ENCODE data around the gene MLH1. TPM values are rescaled to one million over a fixed set of nuclear protein-coding genes. Genes with fewer than 3 reads are reported as not detected.

Gene MLH1
- total RNA-seq, 1 experiment from 2014 or later, result 51.0 TPM

DNA sequence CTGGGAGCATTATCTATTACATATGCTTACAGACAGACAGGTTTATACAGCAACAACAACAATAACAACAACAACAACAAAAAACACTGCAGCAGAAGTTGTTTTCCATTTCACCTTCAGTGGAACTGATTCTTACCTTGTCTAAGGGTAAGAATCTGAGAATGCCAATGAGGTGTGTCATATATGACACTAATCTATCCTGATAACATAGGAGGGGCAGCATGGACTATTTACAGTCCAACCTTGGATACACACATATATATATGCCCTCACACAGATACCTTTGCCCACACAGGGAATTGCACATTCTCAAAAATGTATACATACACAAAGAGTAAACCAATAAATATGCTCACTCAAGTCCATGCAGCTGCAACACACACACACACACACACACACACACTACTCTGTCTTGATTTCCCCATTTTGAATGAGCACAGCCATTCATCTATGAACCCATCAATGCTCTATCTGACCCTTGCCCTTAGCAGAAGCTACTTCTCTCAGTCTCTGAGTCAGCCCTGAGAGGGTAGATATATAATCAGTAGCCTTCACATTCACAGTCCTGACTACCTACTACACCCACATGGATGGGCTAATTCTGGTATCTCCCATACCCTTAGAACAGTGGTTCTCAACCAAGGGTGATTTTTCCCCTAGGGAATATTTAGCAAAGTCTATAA, 38.7 kb upstream of the MLH1 start:
- Histone ChIP-seq H3K4me1 (peaks cover 25% of the 10 kb centered on the region), H3K36me3 (ENCODE audit: control insufficient read depth, insufficient read depth, low read length) (no peaks in the 10 kb centered on the region), H3K27me3 (replicated peaks; ENCODE audit: control insufficient read depth, insufficient read depth, low read length) (no peaks in the 10 kb centered on the region), H3K4me3 (ENCODE audit: low read depth, low read length) (no peak overlapping the region), H3K9me3 (0 out of 2 replicates have a peak, but pooled peaks cover 4% of the 10 kb centered on the region)
- BruUV-seq (replicated peaks), result no TSS peak
- no peak for DNase-seq
- intact Hi-C loops (cut with micrococcal nuclease; ENCODE audit: unreplicated experiment), result no loop called here
- Mint-ChIP-seq H3K27me3 (ENCODE audit: insufficient read depth, unreplicated experiment) (no peaks in the 10 kb centered on the region), H3K4me3 (ENCODE audit: unreplicated experiment) (no peak overlapping the region), H3K27ac (ENCODE audit: unreplicated experiment) (no peak overlapping the region), H3K9me3 (ENCODE audit: unreplicated experiment) (peaks cover under 1% of the 10 kb centered on the region), H3K4me1 (ENCODE audit: low read depth, unreplicated experiment) (peaks cover 26% of the 10 kb centered on the region), H3K36me3 (ENCODE audit: insufficient read depth, unreplicated experiment) (peaks cover 7% of the 10 kb centered on the region)
- TF ChIP-seq, protein P1, sequence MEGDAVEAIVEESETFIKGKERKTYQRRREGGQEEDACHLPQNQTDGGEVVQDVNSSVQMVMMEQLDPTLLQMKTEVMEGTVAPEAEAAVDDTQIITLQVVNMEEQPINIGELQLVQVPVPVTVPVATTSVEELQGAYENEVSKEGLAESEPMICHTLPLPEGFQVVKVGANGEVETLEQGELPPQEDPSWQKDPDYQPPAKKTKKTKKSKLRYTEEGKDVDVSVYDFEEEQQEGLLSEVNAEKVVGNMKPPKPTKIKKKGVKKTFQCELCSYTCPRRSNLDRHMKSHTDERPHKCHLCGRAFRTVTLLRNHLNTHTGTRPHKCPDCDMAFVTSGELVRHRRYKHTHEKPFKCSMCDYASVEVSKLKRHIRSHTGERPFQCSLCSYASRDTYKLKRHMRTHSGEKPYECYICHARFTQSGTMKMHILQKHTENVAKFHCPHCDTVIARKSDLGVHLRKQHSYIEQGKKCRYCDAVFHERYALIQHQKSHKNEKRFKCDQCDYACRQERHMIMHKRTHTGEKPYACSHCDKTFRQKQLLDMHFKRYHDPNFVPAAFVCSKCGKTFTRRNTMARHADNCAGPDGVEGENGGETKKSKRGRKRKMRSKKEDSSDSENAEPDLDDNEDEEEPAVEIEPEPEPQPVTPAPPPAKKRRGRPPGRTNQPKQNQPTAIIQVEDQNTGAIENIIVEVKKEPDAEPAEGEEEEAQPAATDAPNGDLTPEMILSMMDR (IDR thresholded peaks at IDR 0.05; ENCODE audit: insufficient read depth in 1 of 2, low read depth in 1 of 2, low read length in 1 of 2, severe bottlenecking in 1 of 2, unreplicated experiment in 1 of 2), result no peak
- ChIA-PET CTCF (no interaction called here), POLR2A (no interaction called here)

DNA sequence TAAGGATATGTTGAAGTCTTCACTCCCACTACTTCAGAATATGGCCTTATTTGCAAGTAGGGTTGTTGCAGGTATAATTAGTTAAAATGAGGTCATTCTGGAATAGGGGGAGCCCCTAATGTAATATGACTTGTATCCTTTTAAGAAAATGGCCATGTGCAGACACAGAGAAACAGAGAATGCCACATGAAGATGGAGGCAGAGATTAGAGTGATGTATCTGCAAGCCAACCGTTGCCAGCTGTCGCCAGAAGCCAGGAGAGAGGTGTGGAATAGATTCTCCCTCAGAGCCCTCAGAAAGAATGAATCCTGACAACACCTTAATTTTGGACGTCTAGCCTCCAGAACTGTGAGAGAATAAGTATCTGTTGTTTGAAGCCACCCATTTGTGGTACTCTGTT, 37.2 kb upstream of the MLH1 start:
- H3K27ac Mint-ChIP-seq (ENCODE audit: unreplicated experiment), result no peak overlapping the region
- no peak for DNase-seq
- no peaks in the 10 kb centered on the region for H3K9me3 Mint-ChIP-seq (ENCODE audit: unreplicated experiment)
- no peak overlapping the region for H3K4me3 ChIP-seq (ENCODE audit: low read depth, low read length)
- no TSS peak for BruUV-seq (replicated peaks)
- no peaks in the 10 kb centered on the region for H3K36me3 ChIP-seq (ENCODE audit: control insufficient read depth, insufficient read depth, low read length)
- ChIA-PET CTCF (no interaction called here), POLR2A (no interaction called here)
- no peak overlapping the region for H3K4me3 Mint-ChIP-seq (ENCODE audit: unreplicated experiment)
- intact Hi-C loops (cut with micrococcal nuclease; ENCODE audit: unreplicated experiment), result no loop called here
- TF ChIP-seq, protein P1 (IDR thresholded peaks at IDR 0.05; ENCODE audit: insufficient read depth in 1 of 2, low read depth in 1 of 2, low read length in 1 of 2, severe bottlenecking in 1 of 2, unreplicated experiment in 1 of 2), result no peak
- no peaks in the 10 kb centered on the region for H3K27me3 Mint-ChIP-seq (ENCODE audit: insufficient read depth, unreplicated experiment)
- peaks cover 26% of the 10 kb centered on the region for H3K4me1 Mint-ChIP-seq (ENCODE audit: low read depth, unreplicated experiment)
- H3K9me3 ChIP-seq, result no peaks in the 10 kb centered on the region
- H3K4me1 ChIP-seq, result peaks cover 25% of the 10 kb centered on the region
- H3K36me3 Mint-ChIP-seq (ENCODE audit: insufficient read depth, unreplicated experiment), result peaks cover 7% of the 10 kb centered on the region
- no peaks in the 10 kb centered on the region for H3K27me3 ChIP-seq (replicated peaks; ENCODE audit: control insufficient read depth, insufficient read depth, low read length)

DNA sequence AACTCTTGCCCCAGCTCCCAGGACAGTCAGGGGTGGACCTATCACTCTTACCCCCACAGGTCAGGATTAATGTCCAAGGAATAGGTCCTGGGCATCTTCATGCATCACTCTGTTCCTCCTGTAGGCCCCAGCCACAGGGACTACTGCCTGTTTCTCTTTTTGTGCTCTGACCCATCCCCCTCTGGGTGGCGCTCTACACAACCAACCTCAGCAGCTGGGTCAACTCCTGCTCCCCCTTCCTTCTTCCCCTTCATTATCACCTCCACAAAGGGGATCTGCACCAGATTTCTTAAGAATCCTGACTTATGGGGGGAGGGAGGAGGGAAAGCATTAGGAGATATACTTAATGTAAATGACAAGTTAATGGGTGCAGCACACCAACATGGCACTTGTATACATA, 36.3 kb upstream of the MLH1 start:
- Histone ChIP-seq H3K27me3 (replicated peaks; ENCODE audit: control insufficient read depth, insufficient read depth, low read length) (no peaks in the 10 kb centered on the region), H3K4me3 (ENCODE audit: low read depth, low read length) (no peak overlapping the region), H3K9me3 (no peaks in the 10 kb centered on the region), H3K36me3 (ENCODE audit: control insufficient read depth, insufficient read depth, low read length) (no peaks in the 10 kb centered on the region), H3K4me1 (peaks cover 25% of the 10 kb centered on the region)
- Mint-ChIP-seq H3K9me3 (ENCODE audit: unreplicated experiment) (no peaks in the 10 kb centered on the region), H3K27me3 (ENCODE audit: insufficient read depth, unreplicated experiment) (no peaks in the 10 kb centered on the region), H3K4me3 (ENCODE audit: unreplicated experiment) (no peak overlapping the region), H3K36me3 (ENCODE audit: insufficient read depth, unreplicated experiment) (peaks cover 7% of the 10 kb centered on the region), H3K4me1 (ENCODE audit: low read depth, unreplicated experiment) (peaks cover 26% of the 10 kb centered on the region), H3K27ac (ENCODE audit: unreplicated experiment) (no peak overlapping the region)
- BruUV-seq (replicated peaks), result no TSS peak
- intact Hi-C loops (cut with micrococcal nuclease; ENCODE audit: unreplicated experiment), result no loop called here
- ChIA-PET POLR2A (no interaction called here), CTCF (interaction anchor here (2.2 kb wide), 1 partner anchor 51 kb away, joined by 75 read pairs; no protein-coding TSS in a partner anchor)
- DNase-seq, result no peak
- TF ChIP-seq, protein P1 (IDR thresholded peaks at IDR 0.05; ENCODE audit: insufficient read depth in 1 of 2, low read depth in 1 of 2, low read length in 1 of 2, severe bottlenecking in 1 of 2, unreplicated experiment in 1 of 2), result no peak

Data from Caco-2 (cell line).